Measurements from ENCODE around the gene PITPNM2.

- TF ChIP-seq POLR2A (IDR thresholded peaks at IDR 0.05) (no peak), CTCF (IDR thresholded peaks at IDR 0.05) (no peak)
Measured at GRCh38 chr12:123107926-123108681, 42.8 kb downstream of the PITPNM2 start.
